ENCODE results near the gene CD58.

Gene CD58

DNA sequence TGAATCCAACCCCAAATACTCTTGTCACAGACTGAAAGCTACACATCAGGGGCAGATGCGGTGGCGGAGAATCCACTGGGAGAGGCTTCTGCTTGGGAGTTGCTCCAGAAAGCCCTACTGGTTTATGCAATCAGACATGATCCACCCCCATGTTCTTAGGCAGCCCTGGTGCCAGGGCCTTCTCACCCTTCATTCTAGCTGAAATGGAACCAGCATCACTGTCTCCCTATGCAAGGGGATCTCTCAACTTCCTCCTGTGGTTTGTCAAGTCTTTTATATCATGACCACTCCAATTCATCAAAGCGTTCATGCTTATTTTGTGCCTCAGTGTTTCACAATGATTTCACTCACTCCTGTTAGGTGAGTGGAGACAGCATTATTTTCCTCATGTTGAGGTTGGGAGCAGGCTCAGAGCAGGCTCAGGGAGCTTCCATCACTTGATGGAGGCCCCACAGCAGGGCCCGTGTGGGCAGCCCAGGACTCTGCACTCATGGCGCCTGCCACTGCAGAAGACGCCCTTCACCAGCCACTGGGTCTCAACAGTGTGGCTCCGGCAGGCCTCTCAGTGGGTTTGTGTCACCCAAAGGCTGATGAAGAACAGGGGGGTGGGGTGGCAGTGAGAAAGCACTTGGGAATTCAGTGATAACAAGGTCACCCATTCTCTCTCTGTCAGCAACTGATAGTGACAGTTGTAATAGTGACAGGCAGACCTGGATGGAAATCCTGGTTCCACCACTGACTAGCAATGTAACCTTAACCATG is 67.1 kb downstream of the CD58 start:
- TF ChIP-seq, protein P1, sequence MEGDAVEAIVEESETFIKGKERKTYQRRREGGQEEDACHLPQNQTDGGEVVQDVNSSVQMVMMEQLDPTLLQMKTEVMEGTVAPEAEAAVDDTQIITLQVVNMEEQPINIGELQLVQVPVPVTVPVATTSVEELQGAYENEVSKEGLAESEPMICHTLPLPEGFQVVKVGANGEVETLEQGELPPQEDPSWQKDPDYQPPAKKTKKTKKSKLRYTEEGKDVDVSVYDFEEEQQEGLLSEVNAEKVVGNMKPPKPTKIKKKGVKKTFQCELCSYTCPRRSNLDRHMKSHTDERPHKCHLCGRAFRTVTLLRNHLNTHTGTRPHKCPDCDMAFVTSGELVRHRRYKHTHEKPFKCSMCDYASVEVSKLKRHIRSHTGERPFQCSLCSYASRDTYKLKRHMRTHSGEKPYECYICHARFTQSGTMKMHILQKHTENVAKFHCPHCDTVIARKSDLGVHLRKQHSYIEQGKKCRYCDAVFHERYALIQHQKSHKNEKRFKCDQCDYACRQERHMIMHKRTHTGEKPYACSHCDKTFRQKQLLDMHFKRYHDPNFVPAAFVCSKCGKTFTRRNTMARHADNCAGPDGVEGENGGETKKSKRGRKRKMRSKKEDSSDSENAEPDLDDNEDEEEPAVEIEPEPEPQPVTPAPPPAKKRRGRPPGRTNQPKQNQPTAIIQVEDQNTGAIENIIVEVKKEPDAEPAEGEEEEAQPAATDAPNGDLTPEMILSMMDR (conservative IDR thresholded peaks at IDR 0.05; ENCODE audit: low read depth, low read length), result no peak
- no peak for DNase-seq (ENCODE audit: low read depth)
- H3K4me3 ChIP-seq (ENCODE audit: low read length), result no peak overlapping the region

DNA sequence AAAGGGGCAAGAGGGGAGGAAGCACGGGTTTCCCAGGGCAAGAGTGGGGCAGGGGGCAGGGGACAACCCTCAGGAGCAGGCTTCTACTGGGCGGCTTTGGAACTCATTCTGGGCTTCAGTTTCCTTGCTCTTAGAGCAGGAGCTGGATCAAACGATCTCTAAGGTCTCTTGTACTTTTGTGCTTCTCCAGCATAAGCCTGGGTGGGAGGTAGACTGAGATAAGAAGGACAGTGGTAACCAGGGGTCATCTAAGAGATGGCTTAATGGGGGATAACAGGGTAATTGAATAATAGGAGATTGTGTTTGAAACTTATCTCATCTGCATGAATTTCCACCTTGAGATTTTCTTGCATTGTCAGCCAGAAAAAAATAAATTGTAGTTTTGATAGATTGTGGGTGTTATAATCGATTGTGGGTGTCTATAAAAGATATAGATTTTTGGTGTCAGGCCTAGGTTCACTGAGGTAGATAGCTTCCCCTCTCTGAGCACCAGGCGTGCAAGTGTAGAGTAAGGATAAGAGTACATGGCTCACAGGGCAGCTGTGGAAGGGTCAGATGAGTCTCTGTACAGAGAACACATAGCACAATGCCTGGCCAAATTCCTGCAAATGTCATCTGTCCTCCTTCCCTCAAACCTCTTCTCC is 68.0 kb downstream of the CD58 start:
- TF ChIP-seq, protein P1 (conservative IDR thresholded peaks at IDR 0.05; ENCODE audit: low read depth, low read length), result no peak
- DNase-seq (ENCODE audit: low read depth), result no peak
- H3K4me3 ChIP-seq (ENCODE audit: low read length), result no peak overlapping the region

DNA sequence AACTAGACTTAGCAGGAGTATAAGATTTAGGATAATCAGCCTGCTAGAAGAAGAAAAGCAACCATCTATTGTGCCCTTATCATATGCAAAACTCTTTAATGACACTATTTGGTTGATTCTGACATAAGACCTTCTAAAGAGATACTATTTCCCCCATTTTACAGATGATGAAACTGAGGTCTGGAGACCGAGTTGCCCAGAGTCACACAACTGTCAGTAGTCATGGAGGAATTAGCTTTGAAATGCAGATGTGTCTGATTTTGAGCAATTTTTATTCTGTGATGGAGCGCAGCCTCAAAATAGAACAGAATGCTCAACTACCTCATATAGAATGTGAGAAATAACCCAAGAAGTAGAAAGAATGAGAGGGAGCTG is 69.0 kb downstream of the CD58 start:
- TF ChIP-seq, protein P1 (conservative IDR thresholded peaks at IDR 0.05; ENCODE audit: low read depth, low read length), result no peak
- no peak for DNase-seq (ENCODE audit: low read depth)
- no peak overlapping the region for H3K4me3 ChIP-seq (ENCODE audit: low read length)

DNA sequence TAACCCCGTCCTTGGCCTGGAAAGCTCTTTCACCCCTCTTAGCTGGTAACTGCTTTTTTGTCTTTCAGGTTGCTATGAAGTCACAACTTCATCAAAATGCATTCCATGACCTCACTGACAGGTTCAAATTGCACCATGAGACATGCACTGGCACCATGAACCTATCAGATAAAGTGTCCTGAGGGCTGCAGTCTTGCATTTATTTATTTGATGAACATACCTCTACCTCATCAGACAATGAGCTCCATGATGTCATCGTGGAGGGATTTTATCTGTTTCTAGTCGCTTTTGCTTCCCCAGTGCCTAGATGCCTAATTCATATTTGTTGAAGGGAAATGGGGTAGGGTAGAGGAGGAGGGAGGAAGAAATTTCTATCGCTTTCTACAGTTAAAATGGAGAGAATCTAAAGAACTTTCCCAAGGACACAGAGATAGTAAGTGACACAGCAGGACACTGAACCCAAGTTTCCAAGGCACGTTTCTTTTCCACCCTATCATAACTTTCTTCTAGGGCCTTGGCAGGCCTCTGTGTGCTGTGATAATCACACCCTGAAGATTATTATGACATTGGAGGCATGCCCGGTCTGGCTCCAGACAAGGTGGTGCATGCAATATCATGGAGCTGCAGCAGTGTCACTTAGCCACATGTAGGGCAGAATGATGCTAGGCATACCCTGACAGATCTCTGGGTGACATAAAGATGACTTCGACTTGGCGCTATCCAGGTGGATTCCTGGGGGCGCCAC is 69.5 kb downstream of the CD58 start:
- TF ChIP-seq, protein P1 (conservative IDR thresholded peaks at IDR 0.05; ENCODE audit: low read depth, low read length), result no peak
- no peak for DNase-seq (ENCODE audit: low read depth)
- H3K4me3 ChIP-seq (ENCODE audit: low read length), result no peak overlapping the region

DNA sequence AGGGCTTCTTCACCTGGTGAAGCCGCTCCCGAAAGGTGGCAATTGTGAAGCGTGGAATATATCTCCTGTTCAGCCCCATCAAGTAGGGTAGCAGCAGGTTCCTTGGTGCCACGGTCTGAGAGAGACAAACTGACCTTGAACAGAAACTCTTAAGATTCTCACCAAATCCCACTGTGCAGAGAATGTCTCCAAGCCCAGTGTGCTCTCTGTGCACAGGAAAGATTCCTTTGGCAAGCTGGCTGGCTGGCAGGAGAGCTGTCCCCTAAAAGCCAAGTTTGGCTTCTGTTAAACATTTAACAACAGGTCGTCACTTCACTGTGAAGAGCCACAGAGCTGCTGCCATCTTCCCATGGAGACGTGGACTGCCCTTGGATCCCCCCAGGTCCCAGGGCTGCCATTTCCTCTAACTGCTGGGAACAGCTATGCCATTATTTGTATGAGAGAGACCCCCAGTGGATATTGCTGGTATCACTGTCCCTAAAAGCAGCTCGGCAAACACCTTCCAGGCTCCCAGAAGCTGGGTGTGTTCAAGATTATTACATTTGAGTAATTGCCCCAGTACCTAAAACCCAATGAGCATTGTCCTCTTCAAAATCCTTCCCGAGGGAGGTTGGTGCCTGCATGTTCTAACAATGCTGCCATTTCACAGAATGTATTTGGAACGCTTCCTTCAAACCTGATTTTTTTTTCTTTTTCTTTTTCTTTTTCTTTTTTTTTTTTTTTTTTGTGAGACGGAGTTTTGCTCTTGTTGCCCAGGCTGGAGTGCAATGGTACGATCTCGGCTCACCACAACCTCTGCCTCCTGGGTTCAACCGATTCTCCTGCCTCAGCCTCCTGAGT is 71.8 kb downstream of the CD58 start:
- no peak overlapping the region for H3K4me3 ChIP-seq (ENCODE audit: low read length)
- TF ChIP-seq, protein P1 (conservative IDR thresholded peaks at IDR 0.05; ENCODE audit: low read depth, low read length), result peak; percentile 82
- DNase-seq (ENCODE audit: low read depth), result no peak

DNA sequence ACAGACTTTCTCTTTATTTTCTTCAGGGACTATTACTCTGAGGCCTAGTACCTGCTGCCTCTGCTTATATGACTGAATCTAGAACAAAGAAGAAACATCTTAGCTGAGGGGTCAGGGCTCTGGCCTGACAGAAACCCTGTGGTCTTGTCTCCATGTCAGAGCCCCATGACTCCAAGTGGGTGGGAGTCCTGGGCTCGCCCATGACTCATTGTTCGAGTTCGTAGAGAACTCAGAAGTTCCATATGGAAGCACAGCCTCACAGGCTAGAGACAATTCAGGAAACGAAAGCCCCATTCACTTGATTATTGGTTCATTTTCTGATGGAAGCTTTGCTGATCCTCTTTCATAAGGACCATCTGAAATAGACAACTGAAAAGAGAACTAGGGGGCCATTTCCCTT is 73.2 kb downstream of the CD58 start:
- TF ChIP-seq, protein P1 (conservative IDR thresholded peaks at IDR 0.05; ENCODE audit: low read depth, low read length), result no peak
- no peak overlapping the region for H3K4me3 ChIP-seq (ENCODE audit: low read length)
- DNase-seq (ENCODE audit: low read depth), result no peak

Data from retinal pigment epithelial cell (primary cell).